ENCODE data around the gene FADS1.

Gene FADS1

DNA sequence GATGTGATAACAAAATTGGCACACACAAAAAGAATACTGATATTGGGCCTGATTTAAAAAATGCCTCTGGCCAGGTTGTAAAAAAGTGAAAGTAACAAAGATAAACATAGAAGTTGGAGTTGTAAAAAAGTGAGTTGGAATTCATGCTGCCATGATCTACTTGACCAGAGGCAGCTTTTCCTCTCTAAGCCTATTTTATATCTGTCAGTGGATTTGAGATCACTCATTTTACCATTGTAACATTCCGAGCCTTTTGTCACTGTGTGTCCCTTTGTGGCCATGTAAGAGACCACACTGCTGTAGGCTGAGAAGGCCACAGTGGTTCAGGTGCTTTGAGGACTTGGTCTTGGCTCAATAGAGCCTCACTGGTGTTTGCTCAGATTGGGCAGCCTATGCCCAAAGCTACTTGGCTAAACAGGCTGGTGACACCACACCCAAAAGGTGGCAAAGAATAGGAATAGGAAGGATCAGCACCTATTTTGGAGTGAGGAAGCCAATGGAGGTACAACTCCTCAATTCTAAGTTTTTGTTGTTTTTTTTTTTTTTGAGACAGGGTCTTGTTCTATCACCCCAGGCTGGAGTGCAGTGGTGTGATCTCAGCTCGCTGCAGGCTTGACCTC lies 17.0 kb downstream of the FADS1 start:
- peaks cover 21% of the 10 kb centered on the region for H3F3A ChIP-seq (ENCODE audit: control insufficient read depth, insufficient read depth)
- H3K9me2 ChIP-seq (replicated peaks; ENCODE audit: control insufficient read depth, low read length), result no peaks in the 10 kb centered on the region
- no peak overlapping the region for H3K4me2 ChIP-seq (ENCODE audit: low read length)
- H3K27ac ChIP-seq (ENCODE audit: low read depth, low read length), result no peak overlapping the region
- no peaks in the 10 kb centered on the region for H3K27me3 ChIP-seq (ENCODE audit: control insufficient read depth, low read length)
- H3K36me3 ChIP-seq (ENCODE audit: control insufficient read depth, low read length), result peaks cover 97% of the 10 kb centered on the region
- H4K20me1 ChIP-seq (ENCODE audit: control insufficient read depth, insufficient read depth, low read depth, low read length), result peaks cover 21% of the 10 kb centered on the region
- TF ChIP-seq EZH2phosphoT487 (IDR thresholded peaks at IDR 0.05; ENCODE audit: borderline replicate concordance, low read length), result no peak
- TF ChIP-seq, protein P1, sequence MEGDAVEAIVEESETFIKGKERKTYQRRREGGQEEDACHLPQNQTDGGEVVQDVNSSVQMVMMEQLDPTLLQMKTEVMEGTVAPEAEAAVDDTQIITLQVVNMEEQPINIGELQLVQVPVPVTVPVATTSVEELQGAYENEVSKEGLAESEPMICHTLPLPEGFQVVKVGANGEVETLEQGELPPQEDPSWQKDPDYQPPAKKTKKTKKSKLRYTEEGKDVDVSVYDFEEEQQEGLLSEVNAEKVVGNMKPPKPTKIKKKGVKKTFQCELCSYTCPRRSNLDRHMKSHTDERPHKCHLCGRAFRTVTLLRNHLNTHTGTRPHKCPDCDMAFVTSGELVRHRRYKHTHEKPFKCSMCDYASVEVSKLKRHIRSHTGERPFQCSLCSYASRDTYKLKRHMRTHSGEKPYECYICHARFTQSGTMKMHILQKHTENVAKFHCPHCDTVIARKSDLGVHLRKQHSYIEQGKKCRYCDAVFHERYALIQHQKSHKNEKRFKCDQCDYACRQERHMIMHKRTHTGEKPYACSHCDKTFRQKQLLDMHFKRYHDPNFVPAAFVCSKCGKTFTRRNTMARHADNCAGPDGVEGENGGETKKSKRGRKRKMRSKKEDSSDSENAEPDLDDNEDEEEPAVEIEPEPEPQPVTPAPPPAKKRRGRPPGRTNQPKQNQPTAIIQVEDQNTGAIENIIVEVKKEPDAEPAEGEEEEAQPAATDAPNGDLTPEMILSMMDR (IDR thresholded peaks at IDR 0.05; ENCODE audit: low read depth, low read length, poor library complexity, severe bottlenecking), result no peak
- H3K4me3 ChIP-seq (ENCODE audit: low read length), result no peak overlapping the region
- H3K9me3 ChIP-seq (ENCODE audit: control insufficient read depth, insufficient read depth, low read length), result no peaks in the 10 kb centered on the region
- H3K79me2 ChIP-seq (ENCODE audit: control insufficient read depth, low read length), result peaks cover 79% of the 10 kb centered on the region
- peaks cover 31% of the 10 kb centered on the region for H3K4me1 ChIP-seq (ENCODE audit: control insufficient read depth, low read length)

DNA sequence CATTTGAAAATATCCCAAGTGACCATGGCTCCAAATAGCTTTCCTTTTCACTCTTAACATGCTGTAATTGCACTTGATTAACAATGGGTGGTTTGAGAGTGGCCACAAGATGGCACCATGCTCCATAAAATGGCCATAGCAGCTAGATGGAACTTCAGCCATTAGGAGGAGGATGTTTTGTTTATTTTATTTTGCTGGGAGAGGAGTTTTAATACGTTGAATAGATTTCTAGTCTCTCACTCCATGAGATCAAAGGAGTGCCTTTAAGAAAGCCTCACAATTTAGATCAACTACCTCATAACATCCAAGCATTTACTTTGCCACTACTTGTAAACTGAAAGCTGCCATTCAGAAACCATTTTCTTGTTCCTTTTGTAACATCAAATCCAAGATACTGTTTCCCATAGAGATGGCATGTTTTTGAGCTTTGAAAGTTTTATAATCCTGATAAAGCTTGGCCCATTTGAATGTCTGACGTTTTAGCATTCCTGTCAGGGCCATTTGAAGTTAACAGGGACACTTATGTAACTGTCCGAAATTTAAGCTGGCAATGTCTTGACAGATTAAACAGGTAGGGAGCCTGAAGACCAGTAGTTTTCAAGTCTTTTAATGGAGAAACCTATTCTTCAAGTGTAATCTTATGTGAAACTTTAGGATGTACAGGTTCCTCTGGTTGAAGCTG lies 19.4 kb downstream of the FADS1 start:
- Histone ChIP-seq H3K4me1 (ENCODE audit: control insufficient read depth, low read length) (peaks cover 38% of the 10 kb centered on the region), H3K27me3 (ENCODE audit: control insufficient read depth, low read length) (no peaks in the 10 kb centered on the region), H3K79me2 (ENCODE audit: control insufficient read depth, low read length) (peaks cover 90% of the 10 kb centered on the region), H3K4me2 (ENCODE audit: low read length) (peak overlapping the region; percentile 45), H3F3A (ENCODE audit: control insufficient read depth, insufficient read depth) (peaks cover 21% of the 10 kb centered on the region), H3K9me3 (ENCODE audit: control insufficient read depth, insufficient read depth, low read length) (no peaks in the 10 kb centered on the region), H3K36me3 (ENCODE audit: control insufficient read depth, low read length) (peaks cover 91% of the 10 kb centered on the region), H4K20me1 (ENCODE audit: control insufficient read depth, insufficient read depth, low read depth, low read length) (peaks cover 26% of the 10 kb centered on the region), H3K4me3 (ENCODE audit: low read length) (0 out of 2 replicates have a peak overlapping the region, but pooled peaks have one; percentile 5), H3K27ac (ENCODE audit: low read depth, low read length) (peak overlapping the region; percentile 6; the same call in 1 of the 2 replicates), H3K9me2 (replicated peaks; ENCODE audit: control insufficient read depth, low read length) (no peaks in the 10 kb centered on the region)
- no peak for TF ChIP-seq EZH2phosphoT487 (IDR thresholded peaks at IDR 0.05; ENCODE audit: borderline replicate concordance, low read length)
- TF ChIP-seq, protein P1 (IDR thresholded peaks at IDR 0.05; ENCODE audit: low read depth, low read length, poor library complexity, severe bottlenecking), result peak; percentile 88

GRCh38 chr11:61795876-61796526 lies 20.8 kb downstream of the FADS1 start:
- H3F3A ChIP-seq (ENCODE audit: control insufficient read depth, insufficient read depth), result peaks cover 16% of the 10 kb centered on the region
- H4K20me1 ChIP-seq (ENCODE audit: control insufficient read depth, insufficient read depth, low read depth, low read length), result peaks cover 26% of the 10 kb centered on the region
- peaks cover 44% of the 10 kb centered on the region for H3K4me1 ChIP-seq (ENCODE audit: control insufficient read depth, low read length)
- H3K27ac ChIP-seq (ENCODE audit: low read depth, low read length), result no peak overlapping the region
- H3K4me2 ChIP-seq (ENCODE audit: low read length), result no peak overlapping the region
- H3K36me3 ChIP-seq (ENCODE audit: control insufficient read depth, low read length), result peaks cover 77% of the 10 kb centered on the region
- no peak for TF ChIP-seq EZH2phosphoT487 (IDR thresholded peaks at IDR 0.05; ENCODE audit: borderline replicate concordance, low read length)
- TF ChIP-seq, protein P1 (IDR thresholded peaks at IDR 0.05; ENCODE audit: low read depth, low read length, poor library complexity, severe bottlenecking), result no peak
- H3K79me2 ChIP-seq (ENCODE audit: control insufficient read depth, low read length), result peaks cover 96% of the 10 kb centered on the region
- H3K9me2 ChIP-seq (replicated peaks; ENCODE audit: control insufficient read depth, low read length), result no peaks in the 10 kb centered on the region
- H3K27me3 ChIP-seq (ENCODE audit: control insufficient read depth, low read length), result no peaks in the 10 kb centered on the region
- H3K9me3 ChIP-seq (ENCODE audit: control insufficient read depth, insufficient read depth, low read length), result no peaks in the 10 kb centered on the region
- no peak overlapping the region for H3K4me3 ChIP-seq (ENCODE audit: low read length)
